Erythroblast (primary cell): ENCODE data around the gene GJB2.
"Not testable (repeated sequence)": the region's sequence is repeated elsewhere in the genome, so short reads cannot be mapped to it uniquely, and the experiment has no call there.

ENCODE experiments used
- DNase-seq, 2 experiments: peaks; one replicate each; lab custom pipeline; 2025; lab: John Stamatoyannopoulos, UW
- GATA1 ChIP-seq: IDR thresholded peaks from 2 replicates; pipeline ENCODE4 v1.6.1; 2011; ENCODE audit warnings: low read depth, mild to moderate bottlenecking, control low read depth, low read length, moderate library complexity
- POLR2A ChIP-seq: IDR thresholded peaks from 2 replicates; pipeline ENCODE4 v1.6.1; 2011; ENCODE audit warnings: mild to moderate bottlenecking, low read length

Gene GJB2

GRCh38 chr13:20168396-20168795 is 24.3 kb downstream of the GJB2 start:
- TF ChIP-seq POLR2A (no peak), GATA1 (no peak)
- DNase-seq = no peak

GRCh38 chr13:20165417-20166257 is 27.1 kb downstream of the GJB2 start:
- TF ChIP-seq POLR2A = no peak
- no peak for TF ChIP-seq GATA1
- no peak for DNase-seq

- DNase-seq = no peak
- TF ChIP-seq GATA1 (no peak), POLR2A (no peak)
Measured at GRCh38 chr13:20161951-20162300, 30.8 kb downstream of the GJB2 start.

- DNase-seq = no peak
- no peak for TF ChIP-seq GATA1
- TF ChIP-seq POLR2A = no peak
Measured at GRCh38 chr13:20161275-20161950, 31.3 kb downstream of the GJB2 start.

DNA sequence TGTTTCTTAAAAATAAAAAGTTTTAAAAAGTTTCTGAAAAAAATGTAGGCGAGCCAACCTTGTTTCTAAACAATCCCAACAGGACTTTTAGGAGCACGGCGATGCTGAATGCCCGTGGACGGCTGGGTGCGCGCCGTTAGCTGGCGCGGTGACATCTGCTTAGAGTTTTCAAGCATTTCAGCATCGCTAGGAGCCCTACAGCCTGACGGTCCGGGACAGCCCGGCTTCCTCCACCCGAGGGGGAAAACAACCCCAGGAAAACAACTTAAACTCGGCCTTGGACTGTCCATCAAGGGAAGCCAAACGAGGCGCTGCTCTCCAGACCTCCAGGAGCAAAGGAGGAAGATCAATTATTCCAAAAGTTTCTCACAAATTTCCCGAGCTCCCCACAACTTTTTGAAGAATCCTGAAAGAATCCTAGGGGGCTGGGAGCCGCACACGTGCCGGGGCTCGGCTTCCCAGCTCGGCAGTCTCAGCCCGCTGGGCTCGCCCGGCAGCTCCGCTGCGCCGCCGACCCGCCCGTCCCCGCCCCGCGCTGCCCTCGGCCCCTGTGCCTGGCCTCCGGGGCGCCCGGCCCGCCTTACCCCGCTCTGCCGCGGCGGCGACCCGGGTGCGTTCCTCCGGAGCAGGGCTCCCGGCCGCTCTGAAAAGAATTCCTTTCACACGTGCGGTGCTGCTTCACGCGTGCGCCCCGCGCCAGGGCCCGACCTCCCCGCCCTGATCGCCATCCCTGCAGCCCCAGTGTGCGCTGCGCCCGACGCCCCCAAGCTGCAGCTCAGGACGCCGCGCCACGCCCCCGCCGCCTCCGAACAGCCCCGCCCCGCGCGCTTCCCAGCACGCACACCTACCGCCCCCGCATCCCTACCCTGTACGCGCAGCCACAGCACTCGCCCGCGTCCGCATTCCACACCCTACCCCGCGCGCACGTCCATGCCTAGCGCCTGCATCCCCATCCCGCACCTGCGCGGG is 32.1 kb downstream of the GJB2 start, which contains the start of gene GJA3:
GJA3 (minus strand) TSS at position 747 of the 969 bp plus-strand sequence. CDS start 17,764 bp downstream, outside the sequence.
- no peak for TF ChIP-seq GATA1
- TF ChIP-seq POLR2A = no peak
- DNase-seq = peak; percentile 26 to 48

DNA sequence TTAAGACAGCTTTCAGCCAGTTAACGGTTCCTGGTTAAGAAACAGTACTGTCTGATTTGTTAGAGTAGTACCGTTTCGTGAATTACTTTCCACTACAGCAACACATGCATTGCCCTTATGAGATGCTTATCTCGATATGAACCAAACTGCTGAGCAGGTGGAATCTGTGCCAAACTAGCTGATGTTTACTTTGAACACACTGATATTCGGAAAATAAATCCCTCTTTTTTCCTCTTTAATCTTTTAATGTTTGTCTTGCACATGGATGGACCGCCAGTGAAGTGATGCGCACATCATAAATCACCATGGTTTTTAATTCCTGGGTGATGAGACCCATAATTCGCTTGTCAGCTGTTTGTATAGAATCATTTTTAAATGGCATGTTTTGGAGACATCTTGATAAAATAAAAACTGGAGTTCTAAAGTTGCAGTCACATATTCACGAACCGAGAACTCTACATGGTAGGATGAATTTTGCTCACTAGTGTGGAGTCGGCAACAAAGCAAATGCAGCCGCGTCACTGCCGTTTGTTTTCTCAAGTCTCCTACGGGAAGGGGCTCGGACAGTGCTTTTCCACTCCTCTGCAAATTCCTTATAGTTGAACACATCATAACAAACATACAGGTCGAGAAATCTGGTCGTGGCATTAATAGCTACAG is 33.0 kb downstream of the GJB2 start:
- DNase-seq = no peak
- TF ChIP-seq POLR2A (no peak), GATA1 (no peak)

GRCh38 chr13:20157151-20157796 is 35.5 kb downstream of the GJB2 start:
- no peak for TF ChIP-seq GATA1
- no peak for TF ChIP-seq POLR2A
- DNase-seq = no peak

DNA sequence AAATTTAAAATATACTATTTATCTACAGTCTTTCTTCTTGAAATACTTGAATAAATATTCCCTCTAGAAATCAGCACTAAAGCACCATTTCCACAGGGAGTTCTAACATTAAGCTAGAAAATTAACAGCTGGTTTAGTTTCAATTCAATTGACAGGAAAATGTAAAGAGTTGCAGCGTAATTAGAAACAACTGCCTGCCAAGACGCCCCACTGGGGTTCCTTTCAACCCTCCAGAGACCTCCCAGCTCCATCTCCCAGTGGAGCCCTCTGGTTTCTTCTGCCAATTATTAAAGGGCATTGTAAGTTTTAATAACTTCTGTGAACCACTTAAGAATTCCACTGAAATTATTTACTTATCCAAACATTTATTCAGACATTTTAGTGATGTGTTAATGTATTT is 36.0 kb downstream of the GJB2 start:
- TF ChIP-seq POLR2A (no peak), GATA1 (no peak)
- DNase-seq = no peak

GRCh38 chr13:20153290-20153689 is 39.4 kb downstream of the GJB2 start:
- DNase-seq = not testable (repeated sequence)

- no peak for DNase-seq
- TF ChIP-seq POLR2A = no peak
- TF ChIP-seq GATA1 = no peak
Measured at GRCh38 chr13:20151612-20152011, 41.1 kb downstream of the GJB2 start.

- TF ChIP-seq POLR2A = no peak
- TF ChIP-seq GATA1 = no peak
- DNase-seq = no peak
Measured at GRCh38 chr13:20151016-20151415, 41.7 kb downstream of the GJB2 start.

DNA sequence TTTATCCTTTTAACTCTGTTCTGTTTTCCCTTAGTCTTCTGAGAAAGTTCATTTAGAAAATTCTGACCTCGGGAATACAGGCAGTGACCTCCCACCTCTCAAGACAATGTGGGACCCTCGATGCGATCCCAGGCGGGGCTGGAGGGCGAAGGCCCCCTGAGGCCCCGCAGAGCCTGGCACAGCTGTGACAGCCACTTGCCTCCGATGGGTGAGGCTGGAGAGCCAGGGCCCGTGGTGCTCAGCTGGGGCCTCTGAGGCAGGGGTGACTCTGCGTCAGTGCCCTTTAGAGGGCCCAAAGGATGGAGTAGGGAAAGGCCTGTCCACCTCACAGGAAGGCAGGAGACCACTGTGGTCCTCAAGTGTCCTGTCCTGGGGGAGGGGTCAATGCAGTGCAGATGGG is 42.2 kb downstream of the GJB2 start:
- TF ChIP-seq GATA1 (no peak), POLR2A (no peak)
- no peak for DNase-seq

DNA sequence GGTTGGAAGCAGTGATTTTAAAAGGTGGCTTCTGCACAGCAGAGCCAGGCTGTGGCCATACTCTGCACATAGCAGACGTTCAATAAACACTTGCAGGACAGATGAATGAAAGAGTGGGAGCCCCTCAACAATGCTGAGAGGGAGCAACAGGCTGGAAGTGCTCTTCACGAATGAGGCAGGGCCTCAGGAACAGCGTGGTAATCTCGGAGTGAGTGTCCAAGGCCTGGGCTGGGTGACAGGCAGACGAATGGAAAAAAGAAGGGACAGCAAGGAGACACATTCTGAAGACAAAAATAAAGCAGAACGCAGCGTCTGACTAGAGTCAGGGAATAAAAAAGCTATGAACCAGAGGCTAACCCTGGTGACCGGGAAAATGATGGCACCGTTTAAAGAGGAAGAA is 43.0 kb downstream of the GJB2 start:
- TF ChIP-seq GATA1 = no peak

More for the DNA sequence above, 43.0 kb downstream of the GJB2 start:
- no peak for DNase-seq
